GM12892 (cell line): ENCODE results near the gene HARS1.

Experiments
- POLR2AphosphoS5 ChIP-seq: IDR thresholded peaks from 2 replicates; pipeline ENCODE4 v1.6.1; 2011; ENCODE audit warnings: low read depth, low read length, control low read depth
- TAF1 ChIP-seq: IDR thresholded peaks from 2 replicates; pipeline ENCODE4 v1.6.1; 2011; ENCODE audit warnings: low read depth, mild to moderate bottlenecking, control low read depth, low read length, borderline replicate concordance

DNA sequence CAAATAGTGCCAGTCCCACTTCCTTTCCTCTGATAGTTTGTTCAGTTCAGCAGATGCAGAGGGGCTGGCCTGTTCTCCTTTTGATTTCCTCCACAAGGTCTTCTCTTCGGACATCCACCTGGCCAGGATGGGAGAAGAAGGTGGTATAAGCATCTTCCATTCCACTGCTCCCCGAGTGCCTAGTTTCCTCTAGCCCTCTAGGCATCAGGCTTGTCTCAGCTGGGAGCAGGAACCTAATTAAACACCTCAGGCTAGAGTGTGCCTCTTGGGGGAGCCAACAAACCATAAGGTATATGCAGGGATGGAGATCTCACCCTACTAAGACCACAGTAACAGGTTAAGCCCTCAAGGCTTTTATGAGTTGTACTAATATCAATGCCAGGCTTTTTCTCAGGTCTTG lies 17.0 kb downstream of the HARS1 start:
- TF ChIP-seq TAF1 (no peak), POLR2AphosphoS5 (no peak)
